CD4-positive, alpha-beta T cell treated with Interleukin-15 for 1 hour (primary cell): ENCODE results near the gene KRTAP21-3.
"Not testable (repeated sequence)": the region's sequence is repeated elsewhere in the genome, so short reads cannot be mapped to it uniquely, and the experiment has no call there.

Source experiments
- DNase-seq: peaks from one replicate; pipeline ENCODE4 v3.0.0-alpha.2; 2020

KRTAP21-3 gene, protein sequence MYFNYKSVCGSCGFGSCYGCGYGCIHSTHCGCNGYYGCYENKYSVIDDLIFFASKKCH

DNA sequence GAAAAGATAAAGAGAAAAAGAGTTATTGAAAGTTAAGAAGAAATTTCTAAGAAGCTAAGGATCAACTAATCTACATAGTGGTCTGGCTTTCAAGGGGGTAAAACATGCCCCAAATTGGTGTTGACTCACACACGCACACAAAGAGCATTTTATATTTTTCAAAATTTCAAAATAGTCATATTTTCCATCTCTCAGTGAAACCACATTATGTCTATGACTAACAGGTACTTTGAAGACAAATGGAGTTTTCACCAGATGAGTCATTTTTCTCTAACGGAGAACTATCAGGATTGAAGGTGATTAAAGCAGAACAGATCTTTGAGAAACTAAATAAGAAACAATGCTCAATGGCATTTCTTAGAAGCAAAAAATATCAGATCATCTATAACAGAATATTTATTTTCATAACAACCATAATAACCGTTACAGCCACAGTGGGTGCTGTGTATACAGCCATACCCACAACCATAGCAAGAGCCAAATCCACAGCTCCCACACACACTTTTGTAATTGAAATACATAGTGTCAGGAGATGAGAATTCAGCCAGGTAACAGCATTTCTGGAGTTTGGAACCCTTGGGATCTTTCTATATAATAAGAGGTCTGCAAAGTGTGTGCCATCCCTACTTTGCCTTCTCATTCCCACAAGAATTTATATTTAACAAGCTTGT lies at the start of gene KRTAP21-3:
KRTAP21-3 (minus strand) TSS at position 539 of the 671 bp plus-strand sequence; CDS start at position 521, 18 bp downstream.
- no peak for DNase-seq

DNA sequence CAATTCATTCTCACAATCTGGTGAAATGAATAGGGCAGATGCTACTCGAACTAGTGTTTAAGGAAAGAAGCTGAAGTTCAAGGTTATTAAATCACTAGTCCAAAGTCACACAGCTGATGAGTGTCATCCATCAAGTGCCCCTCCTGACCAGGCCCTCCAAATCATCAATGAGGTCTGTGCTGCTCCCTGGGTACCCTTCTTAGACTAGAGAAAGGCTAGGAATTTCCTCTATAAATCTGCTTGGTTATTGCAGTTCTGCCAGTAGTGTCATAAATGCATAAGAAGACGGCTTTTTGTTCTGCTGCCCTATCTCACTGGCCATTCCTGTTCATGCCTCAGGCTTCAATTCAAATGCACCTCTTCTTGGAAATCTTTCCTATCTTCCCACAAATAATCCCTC lies 42.2 kb upstream of the KRTAP21-3 start:
- no peak for DNase-seq

DNA sequence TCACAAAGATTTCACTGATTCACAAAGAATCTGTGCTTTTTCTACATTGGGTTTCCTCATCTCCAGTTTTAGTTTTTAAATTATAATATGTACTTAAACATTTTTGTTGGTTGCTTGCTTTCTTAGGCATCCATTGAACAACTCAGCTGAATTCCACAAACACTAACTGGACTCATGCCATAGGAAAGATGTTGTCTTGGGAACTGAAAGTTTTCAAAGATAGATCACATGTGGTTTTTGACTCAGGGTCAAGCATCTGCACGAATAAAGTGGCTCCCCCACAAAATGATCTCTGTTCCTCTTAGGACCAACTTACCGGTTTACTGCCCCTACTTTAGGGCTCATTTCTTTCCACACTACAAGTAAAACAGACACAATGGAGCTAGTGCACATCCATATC lies 39.7 kb upstream of the KRTAP21-3 start:
- DNase-seq = no peak

DNA sequence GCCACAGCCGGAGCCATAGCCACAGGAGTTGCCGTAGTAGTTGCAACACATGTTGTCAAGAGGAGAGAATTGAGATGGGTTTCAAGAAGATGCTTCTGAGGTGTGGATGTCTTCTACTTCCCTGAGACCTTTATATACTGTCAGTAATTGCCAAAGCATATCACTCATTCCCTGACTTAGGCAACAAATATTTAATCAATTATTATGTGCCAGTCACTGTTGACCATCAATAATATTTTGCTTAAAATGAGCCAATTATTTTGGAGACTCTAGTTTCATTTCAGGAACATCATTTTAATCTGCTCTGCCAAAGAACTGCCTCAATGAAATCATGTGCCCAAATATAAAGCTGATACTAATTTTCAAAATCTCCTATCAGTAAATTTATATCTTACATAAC lies 36.8 kb upstream of the KRTAP21-3 start, which contains the start of gene KRTAP21-1:
KRTAP21-1 (minus strand) TSS at position 101 of the 400 bp plus-strand sequence; CDS start at position 51, 50 bp downstream.
- not testable (repeated sequence) for DNase-seq

DNA sequence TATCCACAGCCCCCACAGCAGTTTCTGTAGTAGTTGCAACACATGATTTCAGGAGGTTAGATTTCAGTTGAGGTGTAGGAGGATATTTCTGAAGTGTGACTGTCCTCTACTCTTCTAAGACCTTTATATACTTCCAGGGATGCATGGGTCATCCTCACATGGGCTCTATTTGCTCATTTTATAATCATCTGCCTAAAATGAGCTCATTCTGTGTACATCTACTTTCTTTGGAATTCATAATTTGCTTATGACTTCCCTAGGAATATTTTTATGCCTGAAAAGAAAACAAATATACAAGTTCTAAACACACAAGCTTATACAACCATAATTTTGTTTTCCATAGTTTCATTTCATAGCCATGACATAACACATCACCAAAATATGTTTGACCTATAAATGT lies 28.6 kb upstream of the KRTAP21-3 start, which contains the start of gene KRTAP21-2:
KRTAP21-2 (minus strand) TSS at position 101 of the 400 bp plus-strand sequence; CDS start at position 44, 57 bp downstream.
- no peak for DNase-seq

DNA sequence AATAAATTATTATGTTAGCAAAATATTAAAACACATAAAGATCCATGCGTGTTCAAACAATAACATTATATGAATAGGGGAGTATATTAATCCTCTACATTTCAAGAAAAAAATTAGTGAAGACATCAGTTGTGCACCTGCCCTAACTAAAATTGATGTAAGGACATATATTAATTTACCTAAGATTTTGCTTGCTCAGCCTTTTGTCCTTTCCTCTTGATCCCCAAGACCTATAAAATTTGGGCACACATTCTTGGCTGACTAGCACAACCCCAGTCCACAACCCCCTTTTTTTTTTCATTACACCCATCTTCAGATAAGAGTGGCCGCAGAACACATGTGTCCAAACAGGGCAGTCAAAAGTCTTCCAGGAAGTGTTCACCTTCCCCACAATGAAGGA lies 21.9 kb upstream of the KRTAP21-3 start:
- DNase-seq = no peak

DNA sequence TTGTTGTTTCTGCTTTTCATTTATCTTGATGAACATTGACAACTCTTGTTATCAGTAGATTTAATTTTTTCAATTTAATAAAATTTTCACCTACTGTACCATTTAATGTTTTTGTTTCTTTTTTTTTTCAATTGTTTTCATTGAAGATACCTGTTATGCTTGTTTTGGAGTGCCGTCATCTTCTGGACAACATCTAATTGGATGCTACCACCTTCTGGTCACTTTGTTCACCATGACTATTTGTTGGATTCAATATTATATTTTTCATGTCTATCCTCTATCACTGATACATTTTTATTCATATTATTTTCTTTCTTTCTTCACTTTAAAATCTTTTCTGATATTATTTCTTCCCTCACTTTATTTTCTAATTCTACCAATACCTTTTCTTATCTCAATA lies 14.4 kb upstream of the KRTAP21-3 start:
- DNase-seq = no peak

DNA sequence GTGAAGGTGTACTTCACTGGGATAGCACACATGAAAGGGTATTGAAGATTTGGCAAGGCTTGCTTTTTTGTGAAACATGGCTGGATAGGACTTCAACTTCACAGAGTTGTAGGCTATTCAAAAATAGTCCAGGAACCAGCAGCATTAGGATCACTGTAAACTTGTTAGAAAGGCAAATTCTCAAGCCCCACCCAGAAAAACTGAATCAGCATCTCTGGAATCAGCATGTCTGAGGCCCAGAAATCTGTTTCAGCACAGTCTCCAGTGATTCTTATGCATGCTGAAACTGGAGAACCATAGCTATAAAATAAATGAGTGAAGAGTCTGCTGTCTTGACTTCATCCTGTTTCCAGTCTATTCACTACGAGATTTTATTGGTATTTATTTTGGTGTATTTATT lies 8.1 kb upstream of the KRTAP21-3 start:
- DNase-seq = no peak

DNA sequence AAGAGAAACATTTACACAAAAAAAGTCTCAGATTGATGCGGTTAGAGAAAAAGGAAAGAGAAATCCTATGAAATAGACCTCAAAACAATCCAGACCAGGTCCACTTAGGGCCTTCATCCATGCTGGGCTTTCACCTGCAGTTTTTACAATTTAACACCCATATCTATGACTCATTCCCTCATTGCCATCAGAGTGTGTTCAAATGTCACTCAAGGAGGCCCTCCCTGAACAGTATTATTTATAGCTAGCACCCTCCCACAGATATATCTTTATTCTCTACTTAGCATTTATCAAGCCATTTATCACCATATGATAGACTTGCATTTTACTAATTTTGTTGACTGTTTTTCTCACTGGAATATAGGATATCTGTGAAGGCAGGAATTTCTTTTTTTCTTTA lies 824 bp upstream of the KRTAP21-3 start:
- DNase-seq = no peak

DNA sequence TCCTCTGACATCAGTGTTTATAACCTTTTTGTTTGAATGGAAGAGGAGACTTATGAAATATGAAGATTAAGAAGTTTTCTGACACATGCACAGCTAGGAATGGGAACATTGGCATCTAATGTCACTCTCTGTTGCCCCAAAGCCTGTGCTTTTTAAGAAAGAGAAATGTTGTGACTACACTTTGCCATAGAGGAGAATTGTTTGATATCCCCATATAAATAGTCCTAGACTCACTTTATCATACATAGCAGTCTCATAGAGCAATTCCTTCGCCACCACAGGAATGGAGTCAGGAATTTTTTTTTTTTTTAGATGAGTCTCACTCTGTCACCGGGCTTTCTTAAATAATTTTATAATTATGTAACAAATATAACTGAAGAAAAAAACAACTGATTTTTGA lies 1.5 kb downstream of the KRTAP21-3 start:
- DNase-seq = no peak

DNA sequence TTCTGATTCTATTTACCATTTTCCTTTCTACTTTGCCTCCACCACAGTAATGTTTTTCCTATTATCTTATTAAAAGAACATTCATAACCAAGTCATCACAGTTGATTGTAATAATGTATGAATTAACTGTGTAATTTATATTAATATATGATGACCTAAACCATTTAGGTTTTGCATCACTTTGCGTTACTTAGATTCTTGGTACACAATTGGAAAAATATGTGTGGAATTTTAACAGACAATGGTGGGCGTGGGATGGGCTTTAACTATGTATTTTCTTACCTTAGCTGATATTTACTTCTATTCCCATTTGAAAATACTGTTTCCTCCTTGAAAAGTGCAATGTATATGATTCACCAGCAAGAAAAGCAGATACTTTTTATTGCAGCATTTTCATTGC lies 3.6 kb downstream of the KRTAP21-3 start:
- no peak for DNase-seq

DNA sequence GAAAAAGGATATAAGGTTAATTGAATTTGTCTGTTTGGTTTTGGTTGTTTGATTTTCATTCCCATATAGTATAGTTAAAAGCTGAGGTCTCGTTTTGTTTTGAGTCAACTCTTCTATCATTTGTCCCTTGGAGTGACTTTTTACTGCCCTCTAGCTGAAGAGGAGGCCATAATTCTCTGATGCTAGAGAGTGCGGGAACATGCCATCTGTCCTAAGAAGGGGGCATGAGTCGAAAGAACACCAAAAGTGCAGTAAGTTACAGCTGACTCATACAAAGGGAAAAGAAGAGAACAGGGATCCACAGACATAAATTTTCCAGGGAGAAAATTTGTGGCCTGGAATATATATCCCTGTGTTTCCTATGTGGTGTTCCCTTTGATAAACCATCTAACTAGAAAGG lies 4.1 kb downstream of the KRTAP21-3 start:
- DNase-seq = no peak

DNA sequence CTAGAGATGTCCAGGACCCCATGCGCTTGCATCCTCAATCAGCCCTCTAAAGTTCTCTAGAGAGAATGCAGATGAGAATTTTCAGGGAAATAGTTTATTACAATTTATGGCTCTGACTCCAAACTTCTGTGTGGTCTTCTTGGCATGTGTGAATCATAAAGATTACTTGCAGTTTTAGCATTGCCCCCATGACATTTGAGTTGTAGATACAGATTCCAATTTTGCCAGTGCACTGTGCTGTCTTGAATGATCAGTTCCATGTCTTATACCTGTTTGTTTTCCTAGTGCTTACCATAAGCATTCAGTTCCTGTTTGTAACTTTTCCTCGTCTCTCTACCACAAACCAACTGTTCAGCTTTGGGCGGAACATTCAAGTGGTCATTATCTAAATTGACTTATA lies 4.8 kb downstream of the KRTAP21-3 start:
- DNase-seq = no peak

DNA sequence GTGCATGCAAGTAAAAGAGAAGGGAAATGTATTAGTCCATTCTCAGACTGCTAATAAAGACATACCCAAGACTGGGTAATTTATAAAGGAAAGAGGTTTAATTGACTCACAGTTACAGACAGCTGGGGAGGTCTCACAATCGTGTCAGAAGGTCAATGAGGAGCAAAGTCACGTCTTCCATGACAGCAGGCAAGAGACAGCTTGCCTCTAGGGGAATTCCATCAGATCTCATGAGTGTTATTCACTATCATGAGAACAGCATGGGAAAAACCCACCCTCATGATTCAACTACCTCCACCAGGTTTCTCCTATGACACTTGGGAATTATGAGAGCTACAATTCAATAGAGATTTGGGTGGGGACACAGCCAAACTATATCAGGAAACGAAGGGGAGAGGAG lies 8.1 kb downstream of the KRTAP21-3 start:
- no peak for DNase-seq

DNA sequence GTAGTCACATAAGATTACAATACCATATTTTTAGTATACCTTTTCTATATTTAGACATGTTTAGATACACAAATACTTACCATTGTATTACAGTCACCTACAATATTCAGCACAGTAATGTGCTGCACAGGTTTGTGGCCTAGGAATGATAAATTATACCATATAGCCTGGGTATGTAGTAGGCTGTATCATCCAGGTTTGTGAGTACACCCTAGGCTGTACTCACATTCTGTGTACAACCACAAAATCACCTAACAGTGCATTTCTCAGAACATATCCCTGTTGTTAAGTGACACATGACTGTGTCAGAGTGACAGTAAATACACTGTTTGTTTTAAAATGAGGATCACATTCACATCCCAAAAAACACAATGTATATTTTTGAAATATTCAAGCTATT lies 11.2 kb downstream of the KRTAP21-3 start:
- DNase-seq = no peak

DNA sequence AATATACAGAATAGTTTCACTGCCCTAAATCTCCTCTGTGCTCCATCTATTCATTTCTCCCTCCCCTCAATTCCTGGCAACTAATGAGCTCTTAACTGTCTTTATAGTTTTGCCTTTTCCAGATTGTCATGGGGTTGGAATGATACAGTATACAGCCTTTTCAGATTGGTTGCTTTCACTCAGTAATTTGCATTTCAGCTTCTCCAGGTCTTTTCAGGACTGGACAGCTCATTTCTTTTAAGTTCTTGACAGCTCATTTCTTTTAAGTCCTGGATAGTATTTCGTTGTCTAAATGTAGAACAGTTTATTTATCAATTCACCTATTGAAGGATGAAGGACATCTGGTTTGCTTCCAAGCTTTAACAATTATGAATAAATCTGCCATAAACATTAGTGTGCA lies 22.6 kb downstream of the KRTAP21-3 start:
- DNase-seq = no peak

DNA sequence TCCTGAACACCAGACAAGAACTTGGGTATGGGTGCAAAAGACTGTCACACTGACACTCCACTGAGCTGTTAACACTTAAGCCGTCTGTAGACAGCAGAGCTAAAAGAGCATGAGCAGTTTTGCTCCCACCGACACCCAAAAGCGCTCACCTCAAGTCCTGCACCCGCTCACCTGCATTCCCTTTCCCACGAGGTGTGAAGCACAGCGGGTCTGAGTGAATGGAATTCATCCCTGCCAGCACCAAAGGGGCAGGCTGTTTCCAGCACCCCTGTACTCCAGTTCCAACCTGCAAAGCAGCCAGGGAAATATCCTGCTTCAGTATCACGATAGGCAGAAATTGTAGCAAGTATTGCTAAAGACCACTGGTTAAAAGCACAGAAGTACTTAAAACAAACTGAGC lies 28.8 kb downstream of the KRTAP21-3 start:
- DNase-seq = no peak

DNA sequence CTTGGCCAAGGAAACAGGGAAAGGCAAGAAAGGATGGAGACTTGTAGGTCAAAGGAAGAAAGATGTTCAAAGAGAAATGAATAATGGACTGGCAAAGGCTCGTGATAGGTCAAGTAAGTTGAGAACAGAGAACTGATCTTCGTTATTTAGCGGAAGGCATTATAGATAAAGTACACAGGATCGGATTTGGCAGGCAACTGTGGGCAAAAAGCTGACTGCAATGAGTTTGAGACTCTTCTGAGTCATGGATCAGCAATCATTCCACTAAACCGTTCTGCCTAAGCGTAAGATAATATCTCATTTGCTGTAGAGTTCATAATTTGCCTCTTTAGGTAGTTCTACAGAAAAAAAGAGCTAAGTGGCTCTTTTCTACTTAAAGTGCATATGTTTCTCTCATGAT lies 34.1 kb downstream of the KRTAP21-3 start:
- no peak for DNase-seq

DNA sequence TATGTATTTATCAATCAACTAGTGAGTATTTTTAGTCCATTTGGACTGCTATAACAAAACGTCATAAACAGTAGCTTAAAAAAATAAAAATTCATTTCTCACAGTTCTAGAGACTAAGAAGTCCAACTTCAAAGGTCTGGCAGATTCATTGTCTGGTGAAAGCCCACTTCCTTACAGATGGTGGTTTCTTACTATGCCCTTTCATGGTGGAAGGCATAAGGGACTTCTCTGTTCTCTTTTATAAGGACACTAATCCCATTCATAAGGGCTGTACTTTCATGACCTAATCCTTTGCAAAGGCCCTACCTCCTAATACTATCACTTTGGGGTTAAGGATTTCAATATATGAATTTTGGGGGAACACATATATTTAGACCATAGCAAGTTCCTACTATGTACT lies 38.0 kb downstream of the KRTAP21-3 start:
- no peak for DNase-seq

DNA sequence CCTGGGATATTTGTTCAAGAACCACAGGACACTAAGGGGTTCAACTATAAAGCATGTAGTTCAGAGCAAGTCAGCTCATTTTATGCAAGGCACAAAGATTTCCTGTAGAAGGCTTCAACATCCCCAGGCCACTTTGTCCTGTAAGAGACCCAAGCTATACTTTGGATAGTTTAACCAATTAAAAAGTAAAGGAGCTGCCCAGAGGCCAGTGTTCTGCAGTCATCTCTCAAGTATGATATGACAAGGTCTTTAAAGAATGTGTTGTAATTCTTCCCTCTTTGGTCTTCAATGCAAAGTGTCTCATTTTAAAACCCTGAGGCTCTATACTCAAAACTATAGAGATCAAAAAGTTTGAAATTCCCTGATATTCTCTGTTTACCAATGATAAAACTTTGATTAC lies 41.8 kb downstream of the KRTAP21-3 start:
- no peak for DNase-seq

DNA sequence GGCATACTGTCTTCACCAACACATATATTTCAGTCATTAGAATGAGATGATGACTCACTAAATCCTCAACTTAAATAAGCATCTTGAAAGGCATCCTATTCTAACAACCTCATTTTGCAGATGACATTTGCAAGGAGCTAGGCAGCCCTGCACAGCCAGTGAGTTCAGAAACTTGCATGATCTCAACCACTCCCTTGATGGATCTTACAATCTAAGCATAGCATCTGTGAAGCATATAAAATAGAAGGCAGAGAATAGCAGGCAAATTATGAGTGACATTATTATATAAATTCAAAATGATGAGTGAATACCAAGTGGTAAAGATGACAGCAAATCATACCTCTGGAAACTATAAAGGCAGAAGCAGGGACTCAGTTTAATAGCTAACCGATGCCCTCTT lies 44.3 kb downstream of the KRTAP21-3 start:
- DNase-seq = no peak

DNA sequence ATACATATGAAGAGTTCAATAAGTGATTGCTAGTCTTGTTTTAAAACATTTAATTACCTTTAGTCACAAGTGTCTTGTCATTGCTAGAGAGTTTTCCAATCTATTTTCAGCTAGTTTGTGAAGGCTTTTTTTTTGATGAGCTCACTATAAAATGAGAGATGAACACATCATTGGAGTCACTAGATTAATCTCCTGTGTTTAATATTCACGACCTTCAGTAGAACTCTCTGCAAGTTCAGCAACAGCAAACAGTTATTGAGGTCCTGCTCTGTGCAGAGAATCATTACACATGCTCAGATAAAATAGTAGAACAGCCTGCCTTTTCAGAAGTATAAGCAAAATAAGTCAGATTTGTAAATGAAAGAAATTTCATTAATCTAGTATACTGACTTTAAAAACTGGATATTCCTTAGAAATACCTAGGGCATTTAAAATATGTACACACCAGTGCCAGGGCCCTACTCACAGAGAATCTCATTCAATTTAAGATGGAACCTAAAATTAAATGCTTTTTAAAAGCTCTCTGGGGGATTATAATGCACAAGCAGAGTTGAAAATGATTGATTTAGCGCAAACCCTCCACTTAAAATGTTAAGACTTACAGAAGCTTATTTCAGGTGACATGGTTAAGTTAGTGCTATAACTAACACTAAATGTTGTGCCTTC lies 45.5 kb downstream of the KRTAP21-3 start:
- no peak for DNase-seq

DNA sequence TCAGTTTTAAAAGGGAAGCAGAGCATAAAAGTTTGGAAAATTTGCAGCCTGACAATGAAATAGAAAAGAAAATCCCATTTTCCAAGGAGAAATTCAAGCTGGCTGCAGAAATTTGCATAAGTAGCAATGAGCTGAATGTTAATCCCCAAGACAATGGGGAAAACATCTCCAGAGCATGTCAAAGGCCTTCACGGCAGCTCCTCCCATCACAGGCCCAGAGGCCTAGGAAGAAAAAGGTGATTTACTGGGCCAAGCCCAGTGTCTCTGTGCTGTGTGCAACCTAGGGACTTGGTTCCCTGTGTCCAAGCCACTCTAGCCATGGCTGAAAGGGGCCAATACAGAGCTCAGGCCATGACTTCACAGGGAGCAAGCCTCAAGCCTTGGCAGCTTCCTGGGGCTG lies 49.8 kb downstream of the KRTAP21-3 start:
- no peak for DNase-seq
